Spleen (tissue), 11 donors: Measurements from ENCODE around the gene MACROD2. TPM values are rescaled to one million over a fixed set of nuclear protein-coding genes. Genes with fewer than 3 reads are reported as not detected.

ENCODE experiments used
- DNase-seq: peaks from one replicate; pipeline ENCODE4 v3.0.0-alpha.2; 2020
- H3K27ac ChIP-seq, 8 donors: fragments of 200-600 bp; sonication (generic) in 7 of 8; 1 replicate in 4 of 8; 2 replicates in 4 of 8; pipeline versions ENCODE4 v1.5.0 to v1.8.0; 2016 to 2021; ENCODE audit warnings: inconsistent platforms in 4 of 8, mild to moderate bottlenecking in 4 of 8, moderate library complexity in 1 of 8
- H3K27me3 ChIP-seq, 7 donors: fragments of 200-600 bp; sonication (generic) in 6 of 7; replicated peaks in 1 of 7; 1 replicate in 4 of 7; 2 replicates in 3 of 7; pipeline versions ENCODE4 v1.5.0 to v1.8.0; 2016 to 2021; ENCODE audit warnings: inconsistent platforms in 3 of 7, mild to moderate bottlenecking in 1 of 7
- H3K36me3 ChIP-seq, 6 donors: fragments of 200-600 bp; sonication (generic) in 5 of 6; 1 replicate in 4 of 6; 2 replicates in 2 of 6; pipeline versions ENCODE4 v1.5.0 to v1.8.0; 2016 to 2021; ENCODE audit warnings: inconsistent platforms in 2 of 6
- H3K4me1 ChIP-seq, 6 donors: fragments of 200-600 bp; sonication (generic) in 5 of 6; 1 replicate in 3 of 6; 2 replicates in 3 of 6; pipeline versions ENCODE4 v1.5.0 to v1.8.0; 2016 to 2021; ENCODE audit warnings: inconsistent platforms in 3 of 6
- H3K4me3 ChIP-seq, 8 donors: fragments of 200-600 bp; sonication (generic) in 7 of 8; 1 replicate in 4 of 8; 2 replicates in 4 of 8; pipeline versions ENCODE4 v1.5.0 to v1.8.0; 2016 to 2021; ENCODE audit warnings: inconsistent platforms in 4 of 8, mild to moderate bottlenecking in 4 of 8, moderate library complexity in 2 of 8
- H3K9me3 ChIP-seq, 8 donors: fragments of 200-600 bp; sonication (generic) in 7 of 8; 1 replicate in 4 of 8; 2 replicates in 4 of 8; pipeline versions ENCODE4 v1.5.0 to v1.8.0; 2016 to 2021; ENCODE audit warnings: inconsistent platforms in 4 of 8
- POLR2A ChIP-seq, 3 donors: fragments of 450-650 bp; IDR thresholded peaks; one replicate each; pipeline ENCODE4 v1.5.1; 2017; ENCODE audit warnings: antibody characterized with exemption in 3 of 3, mild to moderate bottlenecking in 1 of 3
- POLR2AphosphoS5 ChIP-seq, 3 donors: sonication (generic); formaldehyde crosslinking; IDR thresholded peaks; one replicate each; pipeline ENCODE4 v1.5.1; 2017; ENCODE audit warnings: antibody characterized with exemption in 3 of 3
- WGBS, 5 donors: extraction: QIAGEN DNeasy Blood & Tissue Kit in 3 of 5; methylation state at CpG; one replicate each; pipeline versions ENCODE4 v1.1.5 to v1.1.7; 2013 to 2018; 5-methylcytosine and 5-hydroxymethylcytosine counted together
- intact Hi-C: fragments of 100-400 bp; cut with DNase I; formaldehyde crosslinking; loops from one replicate; pipeline ENCODE4 v1.15.0; 2023; ENCODE audit warnings: low total_unique reads
- polyA plus RNA-seq, 3 donors: library from polyadenylated mRNA; stranded (reverse); fragments of 200-250 nt; gene quantifications; one replicate each; pipeline ENCODE4 v1.2.1, GENCODE V29; 2013
- total RNA-seq, 7 donors: library from RNA; depleted of rRNA in 3 of 7; stranded (reverse); fragments of >200 nt in 3 of 7; fragmentation: NEBNext Ultra II Directional in 4 of 7; extraction: Animal tissue kit (Norgen Biotek cat#: 25700) in 4 of 7; gene quantifications; one replicate each; pipeline versions ENCODE4 v1.1.0 to v1.2.1, GENCODE V29; 2016 to 2021
- TF ChIP-seq, protein P1 (sequence below), 11 experiments: fragments of 200-600 bp in 7 of 11; fragments of 450-650 bp in 4 of 11; sonication (generic) in 4 of 11; IDR thresholded peaks in 8 of 11; conservative IDR thresholded peaks in 3 of 11; 1 replicate in 7 of 11; 2 replicates in 4 of 11; pipeline versions ENCODE4 v1.4.0 to v1.8.0; 2016 to 2021; ENCODE audit warnings: antibody characterized with exemption in 11 of 11, inconsistent platforms in 4 of 11, mild to moderate bottlenecking in 1 of 11
- donor health status: healthy with polysubstance abuse.
- donor health status: DM: no; HTN: no; CAD: no; lungs with moderate emphysema.
- donor health status: DM: no; HTN: no; CAD: no.
- donor health status: Bipolar disorder and iron deficiency.
- donor health status: healthy.
- donor health status: DM: no; HTN: no; CAD: no.
- donor health status: DM: yes; HTN: yes; CAD: no.

MACROD2 gene
- total and polyA plus RNA-seq, 10 donors: 1.5 to 4.7 (median 3.4) TPM

DNA sequence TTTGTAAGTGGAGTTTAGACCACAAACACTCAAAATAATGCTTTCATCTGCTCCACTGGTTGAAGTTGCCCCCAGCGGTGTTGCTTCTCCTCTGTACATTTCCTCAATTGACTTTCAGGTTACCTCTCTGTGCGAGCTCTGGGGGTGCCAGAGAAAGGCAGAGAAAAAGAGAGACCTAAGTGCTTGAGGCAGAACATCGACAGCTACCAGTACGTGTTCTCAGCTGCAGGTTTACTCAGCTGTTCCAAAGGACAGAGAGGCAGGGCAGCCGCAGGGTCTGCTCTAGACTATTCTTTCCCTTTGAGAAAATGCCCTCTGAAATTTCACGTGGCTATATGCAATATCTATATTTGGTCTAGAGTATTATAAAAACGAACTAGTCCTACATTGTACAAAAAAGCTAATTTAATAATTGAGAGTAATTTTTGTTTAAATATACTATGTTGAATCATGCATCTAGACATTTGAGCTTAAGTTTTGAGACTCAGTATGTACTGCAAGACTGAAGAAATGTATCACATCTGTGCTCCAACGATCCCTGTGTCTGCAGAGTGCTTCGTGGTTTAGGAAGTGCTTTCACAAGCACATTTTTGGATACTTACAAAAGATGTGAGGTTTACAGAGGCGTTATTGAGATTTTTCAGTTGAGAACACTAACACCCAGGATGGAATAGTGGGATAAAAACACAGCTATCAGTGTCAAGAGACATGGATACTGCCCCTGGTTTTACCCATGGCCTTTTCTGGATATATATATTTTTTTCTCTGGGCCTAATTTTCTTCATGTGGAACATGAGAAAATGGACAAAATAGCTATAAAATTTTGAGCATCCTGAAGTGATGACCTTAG is 795.7 kb downstream of the MACROD2 start:
- Histone ChIP-seq H3K9me3 (peaks cover 0 to 4% (median 0%) of the 10 kb centered on the region in 8 donors), H3K4me1 (no peaks in the 10 kb centered on the region), H3K4me3 (no peak overlapping the region), H3K36me3 (no peaks in the 10 kb centered on the region), H3K27me3 (no peaks in the 10 kb centered on the region), H3K27ac (no peak overlapping the region)
- intact Hi-C loops: no loop called here
- 65 to 84% (median 70%) methylated on average over 10 of the region's 10 CpGs for WGBS, 5 donors
- TF ChIP-seq POLR2A (IDR thresholded peaks at IDR 0.05): no peak
- TF ChIP-seq, protein P1, sequence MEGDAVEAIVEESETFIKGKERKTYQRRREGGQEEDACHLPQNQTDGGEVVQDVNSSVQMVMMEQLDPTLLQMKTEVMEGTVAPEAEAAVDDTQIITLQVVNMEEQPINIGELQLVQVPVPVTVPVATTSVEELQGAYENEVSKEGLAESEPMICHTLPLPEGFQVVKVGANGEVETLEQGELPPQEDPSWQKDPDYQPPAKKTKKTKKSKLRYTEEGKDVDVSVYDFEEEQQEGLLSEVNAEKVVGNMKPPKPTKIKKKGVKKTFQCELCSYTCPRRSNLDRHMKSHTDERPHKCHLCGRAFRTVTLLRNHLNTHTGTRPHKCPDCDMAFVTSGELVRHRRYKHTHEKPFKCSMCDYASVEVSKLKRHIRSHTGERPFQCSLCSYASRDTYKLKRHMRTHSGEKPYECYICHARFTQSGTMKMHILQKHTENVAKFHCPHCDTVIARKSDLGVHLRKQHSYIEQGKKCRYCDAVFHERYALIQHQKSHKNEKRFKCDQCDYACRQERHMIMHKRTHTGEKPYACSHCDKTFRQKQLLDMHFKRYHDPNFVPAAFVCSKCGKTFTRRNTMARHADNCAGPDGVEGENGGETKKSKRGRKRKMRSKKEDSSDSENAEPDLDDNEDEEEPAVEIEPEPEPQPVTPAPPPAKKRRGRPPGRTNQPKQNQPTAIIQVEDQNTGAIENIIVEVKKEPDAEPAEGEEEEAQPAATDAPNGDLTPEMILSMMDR (IDR thresholded peaks at IDR 0.05 in 8 of 11, conservative IDR thresholded peaks at IDR 0.05 in 3 of 11): no peak
- TF ChIP-seq POLR2AphosphoS5 (IDR thresholded peaks at IDR 0.05): no peak
- no peak for DNase-seq

DNA sequence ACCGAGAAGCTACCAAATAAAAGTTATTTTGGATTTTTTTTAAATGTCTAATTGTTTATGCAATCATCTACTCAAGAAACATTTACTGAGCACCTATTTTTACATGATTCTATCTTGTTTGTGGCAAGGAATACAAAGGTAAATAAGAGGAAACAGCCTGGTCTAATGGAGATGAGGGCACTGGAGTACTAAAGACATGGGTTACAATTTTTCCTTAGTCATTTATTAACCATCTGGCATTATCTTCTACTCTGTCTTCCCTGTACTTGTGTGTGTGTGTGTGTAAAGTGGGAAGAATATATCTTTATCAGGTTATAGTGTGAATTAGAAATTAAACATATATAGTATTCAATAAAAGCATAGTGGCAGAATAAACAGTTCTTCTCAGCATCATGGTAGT is 797.6 kb downstream of the MACROD2 start:
- 81 to 95% (median 93%) methylated on average over 1 of the region's 1 CpG for WGBS, 5 donors
- intact Hi-C loops: no loop called here
- no peaks in the 10 kb centered on the region for H3K27me3 ChIP-seq
- H3K36me3 ChIP-seq: no peaks in the 10 kb centered on the region
- H3K9me3 ChIP-seq: peaks cover 0 to 4% (median 0%) of the 10 kb centered on the region in 8 donors
- no peaks in the 10 kb centered on the region for H3K4me1 ChIP-seq
- DNase-seq: no peak
- TF ChIP-seq POLR2A (IDR thresholded peaks at IDR 0.05): no peak
- no peak for TF ChIP-seq POLR2AphosphoS5 (IDR thresholded peaks at IDR 0.05)
- TF ChIP-seq, protein P1 (IDR thresholded peaks at IDR 0.05 in 8 of 11, conservative IDR thresholded peaks at IDR 0.05 in 3 of 11): no peak
- H3K4me3 ChIP-seq: no peak overlapping the region
- no peak overlapping the region for H3K27ac ChIP-seq

DNA sequence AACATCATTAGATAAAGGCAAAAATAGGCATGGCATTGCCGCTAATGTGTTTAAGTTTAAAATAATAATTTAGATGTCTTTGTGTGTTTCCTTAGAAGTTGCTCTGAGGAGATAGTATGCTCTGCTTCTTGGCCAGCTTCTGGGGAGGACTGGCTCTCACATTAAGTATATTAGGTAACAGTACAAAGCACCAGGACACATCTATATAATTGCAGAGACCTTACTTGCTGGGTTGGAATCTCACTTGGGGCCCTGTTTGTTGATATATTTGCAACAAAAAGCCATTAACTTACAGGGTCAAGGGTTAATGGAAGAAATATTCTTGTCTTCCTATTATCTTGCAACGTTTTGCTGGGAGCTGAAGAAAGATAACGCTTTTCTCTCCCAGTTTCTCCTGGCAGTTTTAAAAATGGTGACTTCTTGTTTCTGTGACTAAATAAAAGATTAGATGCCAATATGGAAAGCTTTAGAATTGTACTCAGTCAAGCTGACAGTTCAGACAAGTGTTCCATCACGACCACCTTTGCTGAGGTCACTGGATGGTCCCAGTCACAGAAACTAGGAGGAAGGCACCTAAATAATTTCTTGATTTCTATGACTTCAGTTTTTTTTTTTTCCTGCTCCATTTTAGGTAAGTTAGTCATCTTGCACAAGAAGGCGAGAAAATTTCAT is 804.4 kb downstream of the MACROD2 start:
- no peak for DNase-seq
- 62 to 78% (median 70%) methylated on average over 5 of the region's 5 CpGs for WGBS, 5 donors
- intact Hi-C loops: no loop called here
- Histone ChIP-seq H3K4me3 (no peak overlapping the region), H3K9me3 (no peaks in the 10 kb centered on the region), H3K27ac (no peak overlapping the region), H3K4me1 (no peaks in the 10 kb centered on the region), H3K27me3 (no peaks in the 10 kb centered on the region), H3K36me3 (no peaks in the 10 kb centered on the region)
- TF ChIP-seq POLR2A (IDR thresholded peaks at IDR 0.05) (no peak), POLR2AphosphoS5 (IDR thresholded peaks at IDR 0.05) (no peak)
- TF ChIP-seq, protein P1 (IDR thresholded peaks at IDR 0.05 in 8 of 11, conservative IDR thresholded peaks at IDR 0.05 in 3 of 11): no peak
